NOMO-1 treated with DMSO at 0.1 percent for 48 hours (cell line): ENCODE data around the gene OTOGL.
"Not testable (repeated sequence)": the region's sequence is repeated elsewhere in the genome, so short reads cannot be mapped to it uniquely, and the experiment has no call there.

Experiments
- DNase-seq: peaks from one replicate; lab custom pipeline; 2025; ENCODE audit not compliant: unreplicated experiment; lab: John Stamatoyannopoulos, UW

Gene OTOGL

DNA sequence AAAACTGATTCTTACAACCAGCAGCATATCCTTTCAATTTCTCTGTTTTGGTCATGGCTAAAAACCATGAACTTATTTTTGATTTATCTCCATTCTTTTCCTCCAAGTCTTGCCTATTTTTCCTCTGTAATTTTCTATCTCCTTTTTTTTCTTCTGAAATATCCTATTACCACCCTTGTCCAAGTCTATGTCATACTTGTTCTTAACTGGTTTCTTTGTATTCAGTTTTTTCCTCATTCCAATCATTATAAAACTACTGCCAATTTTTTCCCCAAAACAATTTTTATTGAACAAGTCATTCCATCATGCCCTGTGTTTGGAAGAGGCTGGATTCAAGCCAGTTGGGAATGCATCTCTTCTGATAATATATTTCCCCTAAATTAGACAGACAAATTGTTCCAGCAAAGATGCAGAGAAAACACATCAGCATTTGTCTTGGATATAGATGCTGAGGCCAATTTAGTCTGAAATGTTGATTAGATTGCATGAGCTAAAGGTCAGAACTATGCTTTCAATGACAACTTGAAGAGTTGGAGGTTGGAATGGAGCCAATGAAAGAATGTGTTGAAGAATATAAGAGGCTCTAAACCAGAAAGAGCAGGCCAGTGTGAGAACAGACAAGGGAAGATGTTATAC lies 30.7 kb downstream of the OTOGL start:
- no peak for DNase-seq

GRCh38 chr12:80135624-80136023 lies 36.3 kb downstream of the OTOGL start:
- no peak for DNase-seq

GRCh38 chr12:80140005-80140404 lies 40.7 kb downstream of the OTOGL start:
- DNase-seq = no peak

DNA sequence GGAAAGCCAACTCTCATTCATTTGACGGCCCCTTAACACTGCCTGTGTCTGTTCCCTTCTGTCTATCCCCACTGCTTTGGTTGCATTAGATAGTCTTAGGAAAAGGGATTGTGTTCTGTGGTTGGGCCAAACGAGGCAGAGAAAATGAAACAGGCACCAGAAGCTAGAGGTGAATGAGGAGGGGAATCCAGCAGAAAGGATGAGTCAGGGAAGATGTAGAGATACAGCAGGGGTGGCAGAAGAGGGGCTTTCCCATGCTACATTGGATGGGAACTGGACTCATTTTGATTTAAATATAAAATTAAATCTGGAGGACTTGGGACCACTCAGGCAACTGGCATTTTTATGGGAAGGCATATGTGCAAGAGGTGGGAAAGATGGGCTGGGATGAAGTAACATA lies 43.3 kb downstream of the OTOGL start:
- DNase-seq = no peak

GRCh38 chr12:80143537-80143936 lies 44.2 kb downstream of the OTOGL start:
- no peak for DNase-seq

DNA sequence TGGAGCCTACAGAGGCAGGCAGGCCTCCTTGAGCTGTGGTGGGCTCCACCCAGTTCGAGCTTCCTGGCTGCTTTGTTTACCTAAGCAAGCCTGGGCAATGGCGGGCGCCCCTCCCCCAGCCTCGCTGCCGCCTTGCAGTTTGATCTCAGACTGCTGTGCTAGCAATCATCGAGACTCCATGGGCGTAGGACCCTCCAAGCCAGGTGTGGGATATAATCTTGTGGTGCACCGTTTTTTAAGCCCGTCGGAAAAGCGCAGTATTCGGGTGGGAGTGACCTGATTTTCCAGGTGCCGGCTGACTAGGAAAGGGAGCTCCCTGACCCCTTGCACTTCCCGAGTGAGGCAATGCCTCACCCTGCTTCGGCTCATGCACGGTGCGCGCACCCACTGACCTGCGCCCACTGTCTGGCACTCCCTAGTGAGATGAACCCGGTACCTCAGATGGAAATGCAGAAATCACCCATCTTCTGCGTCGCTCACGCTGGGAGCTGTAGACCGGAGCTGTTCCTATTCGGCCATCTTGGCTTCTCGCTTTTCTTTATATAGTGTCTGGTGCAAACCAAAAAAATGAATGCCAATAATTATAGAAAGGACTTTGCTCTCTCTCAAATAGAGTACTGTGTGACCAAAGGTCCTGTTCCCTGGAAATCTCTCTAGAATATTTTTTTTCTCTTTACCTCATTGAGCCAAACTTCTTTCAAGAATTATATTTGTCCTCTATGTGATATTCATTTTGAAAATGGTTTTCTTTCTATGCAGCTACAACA lies 50.4 kb downstream of the OTOGL start:
- DNase-seq = not testable (repeated sequence)

DNA sequence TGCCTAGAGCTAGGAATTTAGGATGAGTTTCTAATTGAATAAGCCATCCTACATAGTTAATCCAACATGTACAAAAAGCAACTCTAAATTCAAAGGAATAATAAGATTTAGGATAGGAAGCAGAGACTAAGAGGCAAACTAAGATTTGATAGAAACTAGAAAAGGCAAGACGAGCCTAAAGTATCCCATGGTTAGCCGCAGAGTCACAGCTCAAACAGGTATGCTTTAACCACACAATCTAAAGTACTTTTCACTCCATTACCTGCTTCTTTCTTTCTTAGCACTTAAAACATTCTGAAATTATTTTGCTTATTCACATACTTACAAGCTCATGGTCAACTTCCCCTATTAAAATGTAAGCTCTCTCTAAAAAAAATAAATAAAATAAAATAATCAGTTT lies 51.8 kb downstream of the OTOGL start:
- no peak for DNase-seq

- DNase-seq = no peak
Observed at GRCh38 chr12:80154261-80154660, 54.9 kb downstream of the OTOGL start.

DNA sequence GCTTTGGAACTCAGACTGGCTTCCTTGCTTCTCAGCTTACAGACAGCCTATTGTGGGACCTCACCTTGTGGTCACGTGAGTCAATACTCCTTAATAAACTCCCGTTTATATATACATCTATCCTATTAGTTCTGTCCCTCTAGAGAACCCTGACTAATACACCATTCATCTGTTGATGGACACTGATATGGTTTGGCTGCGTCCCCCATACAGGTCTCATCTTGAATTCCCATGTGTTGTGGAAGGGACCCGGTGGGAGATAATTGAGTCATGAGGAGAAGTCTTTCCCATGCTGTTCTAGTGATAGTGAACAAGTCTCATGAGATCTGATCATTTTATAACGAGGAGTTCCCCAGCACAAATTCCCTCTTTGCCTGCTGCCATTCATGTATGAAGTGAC lies 57.0 kb downstream of the OTOGL start:
- DNase-seq = no peak

DNA sequence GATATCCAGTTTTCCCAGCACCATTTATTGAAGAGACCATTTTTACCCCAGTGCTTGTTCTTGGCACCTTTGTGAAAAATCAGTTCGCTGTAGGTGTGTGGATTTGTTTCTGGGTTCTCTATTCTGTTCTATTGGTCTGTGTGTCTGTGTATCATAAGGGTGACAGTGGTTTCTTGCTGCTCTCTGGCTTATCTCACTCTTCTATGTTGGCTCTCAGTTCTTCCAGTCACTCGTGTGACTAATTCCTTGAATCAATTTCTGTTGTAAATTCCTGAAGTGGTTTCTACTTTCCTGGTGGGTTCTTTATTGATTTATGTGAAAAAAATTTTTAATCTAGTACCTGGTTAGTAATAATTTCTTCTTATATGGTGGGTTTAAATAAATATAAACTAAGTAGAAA lies 58.3 kb downstream of the OTOGL start:
- DNase-seq = no peak

GRCh38 chr12:80161612-80162011 lies 62.3 kb downstream of the OTOGL start:
- DNase-seq = no peak

DNA sequence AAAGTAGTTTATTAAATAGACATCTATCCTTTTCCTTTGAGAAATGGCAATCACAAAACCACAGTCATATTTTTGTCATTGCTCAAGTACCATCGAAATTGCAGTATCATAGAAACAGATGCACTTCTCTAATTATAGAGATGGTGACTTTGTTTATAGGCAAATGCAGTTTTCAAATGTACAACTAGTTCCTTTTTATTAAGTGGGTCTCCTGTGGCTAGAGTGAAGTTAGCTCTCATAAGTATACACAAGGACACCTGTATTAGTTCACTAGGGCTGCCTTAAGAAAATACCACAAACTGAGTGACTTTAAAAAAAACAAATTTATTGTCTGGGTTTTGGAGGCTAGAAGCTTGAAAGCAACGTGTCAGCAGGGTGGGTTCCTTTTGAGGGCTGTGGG lies 62.8 kb downstream of the OTOGL start:
- DNase-seq = no peak

DNA sequence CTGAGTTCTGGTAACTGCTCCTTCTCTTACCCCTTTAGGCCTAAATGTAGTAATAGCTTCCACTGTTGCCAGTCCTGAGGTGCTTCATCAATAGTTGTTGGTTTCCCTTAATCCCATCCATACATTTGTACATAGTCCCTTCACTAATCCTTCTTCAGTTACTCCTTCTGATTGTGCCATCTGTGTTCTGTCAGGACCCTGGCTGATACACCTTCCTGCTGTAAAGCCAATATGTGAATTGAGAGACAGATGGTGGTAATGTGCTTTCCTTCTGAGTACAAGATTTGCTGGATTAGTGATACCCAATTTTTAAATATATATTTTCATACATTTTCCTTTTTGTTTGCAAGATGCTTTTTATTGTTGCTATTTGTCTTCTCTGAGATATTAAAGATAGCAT lies 66.4 kb downstream of the OTOGL start:
- DNase-seq = no peak

GRCh38 chr12:80166751-80167150 lies 67.4 kb downstream of the OTOGL start:
- DNase-seq = no peak

- DNase-seq = no peak
Observed at GRCh38 chr12:80168936-80169335, 69.6 kb downstream of the OTOGL start.

DNA sequence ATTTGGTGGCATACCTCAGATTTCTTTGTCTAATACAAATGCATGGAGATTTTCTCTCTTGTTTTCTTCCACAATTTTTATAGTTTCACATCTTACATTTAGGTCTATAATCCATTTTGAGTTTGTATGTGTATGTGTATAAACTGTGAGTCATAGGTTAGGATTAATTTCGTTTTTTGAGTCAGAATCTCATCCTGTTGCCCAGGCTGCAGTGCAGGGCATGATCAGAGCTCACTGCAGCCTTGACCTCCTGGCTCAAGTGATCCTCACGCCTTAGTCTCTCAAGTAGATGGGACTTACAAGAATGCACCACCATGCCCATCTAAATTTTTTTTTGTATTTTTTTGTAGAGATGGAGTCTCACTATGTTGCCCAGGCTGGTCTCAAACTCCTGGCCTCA lies 71.6 kb downstream of the OTOGL start:
- DNase-seq = no peak

- DNase-seq = no peak
Observed at GRCh38 chr12:80173083-80173864, 73.9 kb downstream of the OTOGL start.

- no peak for DNase-seq
Observed at GRCh38 chr12:80175307-80175930, 76.1 kb downstream of the OTOGL start.

GRCh38 chr12:80176706-80177105 lies 77.4 kb downstream of the OTOGL start:
- no peak for DNase-seq

GRCh38 chr12:80178846-80179245 lies 79.5 kb downstream of the OTOGL start:
- DNase-seq = no peak

GRCh38 chr12:80183939-80184338 lies 84.6 kb downstream of the OTOGL start:
- DNase-seq = no peak

GRCh38 chr12:80184926-80185325 lies 85.6 kb downstream of the OTOGL start:
- DNase-seq = no peak
